Measurements from ENCODE around the gene DGKI.

GRCh38 chr7:137345799-137346449 is 500.9 kb downstream of the DGKI start:
- no peak for TF ChIP-seq EP300 (IDR thresholded peaks at IDR 0.05)
- no peak for TF ChIP-seq POLR2AphosphoS5 (IDR thresholded peaks at IDR 0.05)
